CD4-positive, alpha-beta T cell treated with Interferon alpha-2 for 1 hour (primary cell): ENCODE data around the gene CCDC7.
"Not testable (repeated sequence)": the region's sequence is repeated elsewhere in the genome, so short reads cannot be mapped to it uniquely, and the experiment has no call there.

ENCODE experiments used
- DNase-seq, 2 donors: peaks; one replicate each; pipeline ENCODE4 v3.0.0-alpha.2; 2020 to 2022

CCDC7 gene

DNA sequence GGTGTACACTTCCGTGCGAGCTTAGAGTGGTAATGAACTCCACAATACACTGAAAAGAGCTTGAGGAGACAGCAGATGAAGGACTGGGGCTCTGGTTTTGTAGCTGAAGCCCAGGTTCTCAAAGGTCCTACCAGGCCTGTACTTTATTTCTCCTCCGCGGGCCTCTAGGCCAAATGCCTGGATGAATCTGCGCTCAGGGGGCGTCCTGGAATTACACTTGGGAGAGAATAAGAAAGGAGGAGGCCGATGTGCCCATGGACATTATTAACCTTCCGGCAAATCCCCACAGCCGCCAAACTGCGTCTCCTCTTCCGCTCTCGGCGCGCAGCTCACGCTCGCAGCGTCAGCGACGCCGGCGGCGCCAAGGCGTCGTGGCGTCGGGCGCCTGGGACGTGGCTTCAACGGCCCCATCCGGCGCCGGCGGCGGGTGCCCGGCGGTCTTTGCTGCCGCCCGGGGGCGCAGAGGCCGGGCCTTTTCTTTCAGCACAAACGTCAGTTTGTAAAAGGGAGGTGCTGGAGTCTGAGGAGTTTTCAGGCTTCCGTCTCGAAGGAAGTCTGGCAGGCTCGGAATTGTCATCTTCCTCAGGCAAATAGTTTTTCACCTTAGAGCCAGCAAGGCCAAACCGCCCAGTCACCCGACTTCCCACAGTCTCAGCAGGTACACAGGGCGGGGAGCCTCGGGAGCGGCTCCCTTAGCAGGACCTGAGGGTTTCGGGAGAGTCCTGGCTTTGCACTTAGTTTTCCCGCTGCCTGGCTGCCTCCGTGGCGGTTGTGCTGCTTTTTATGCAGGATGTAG, at the start of gene CCDC7:
Gene CCDC7, plus strand, starts transcription at position 401 of the 796 bp plus-strand sequence. CDS start 5,503 bp downstream, outside the sequence.
- DNase-seq, result peak; percentile 81 to 89

DNA sequence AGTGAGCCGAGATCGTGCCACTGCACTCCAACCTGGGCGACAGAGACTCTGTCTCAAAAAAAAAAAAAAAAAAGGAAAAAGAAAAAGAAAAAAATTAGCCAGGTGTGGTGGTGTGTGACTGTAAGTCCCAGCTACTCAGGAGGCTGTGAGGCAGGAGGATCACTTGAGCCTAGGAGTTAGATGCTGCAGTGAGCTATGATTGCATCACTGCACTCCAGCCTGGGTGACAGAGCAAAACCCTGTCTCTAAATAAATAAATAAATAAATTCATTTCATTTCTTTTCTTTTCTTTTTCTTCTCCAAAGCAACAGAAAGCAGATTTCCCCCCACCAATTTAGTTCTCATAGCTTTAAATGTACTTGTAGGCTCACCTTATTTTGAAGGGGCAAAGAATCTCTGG, 48.8 kb upstream of the CCDC7 start:
- not testable (repeated sequence) for DNase-seq

DNA sequence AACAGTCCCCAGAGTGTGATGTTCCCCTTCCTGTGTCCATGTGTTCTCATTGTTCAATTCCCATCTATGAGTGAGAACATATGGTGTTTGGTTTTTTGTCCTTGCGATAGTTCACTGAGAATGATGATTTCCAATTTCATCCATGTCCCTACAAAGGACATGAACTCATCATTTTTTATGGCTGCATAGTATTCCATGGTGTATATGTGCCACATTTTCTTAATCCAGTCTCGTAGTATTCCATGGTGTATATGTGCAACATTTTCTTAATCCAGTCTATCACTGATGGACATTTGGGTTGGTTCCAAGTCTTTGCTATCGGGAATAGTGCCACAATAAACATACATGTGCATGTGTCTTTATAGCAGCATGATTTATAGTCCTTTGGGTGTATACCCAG, 46.2 kb upstream of the CCDC7 start:
- not testable (repeated sequence) for DNase-seq

GRCh38 chr10:32400961-32401360, 45.0 kb upstream of the CCDC7 start:
- no peak for DNase-seq

DNA sequence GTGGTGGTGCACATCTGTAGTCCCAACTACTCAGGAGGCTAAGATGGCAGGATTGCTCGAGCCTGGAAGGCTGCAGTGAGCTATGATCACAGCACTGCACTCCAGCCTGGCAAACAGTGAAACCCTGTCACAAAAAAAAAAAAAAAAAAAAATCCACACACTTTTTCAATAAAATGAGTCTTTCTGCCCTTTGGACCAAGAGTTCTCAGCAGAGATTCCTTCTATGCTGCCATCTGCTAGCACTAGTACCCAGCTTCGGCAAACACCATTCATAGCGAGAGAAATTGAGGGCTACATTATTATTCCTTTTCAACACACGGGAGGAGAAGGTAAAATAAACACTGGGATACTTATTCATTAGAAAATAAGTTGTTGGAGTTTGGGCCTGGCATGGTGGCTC, 43.4 kb upstream of the CCDC7 start:
- DNase-seq, result no peak

DNA sequence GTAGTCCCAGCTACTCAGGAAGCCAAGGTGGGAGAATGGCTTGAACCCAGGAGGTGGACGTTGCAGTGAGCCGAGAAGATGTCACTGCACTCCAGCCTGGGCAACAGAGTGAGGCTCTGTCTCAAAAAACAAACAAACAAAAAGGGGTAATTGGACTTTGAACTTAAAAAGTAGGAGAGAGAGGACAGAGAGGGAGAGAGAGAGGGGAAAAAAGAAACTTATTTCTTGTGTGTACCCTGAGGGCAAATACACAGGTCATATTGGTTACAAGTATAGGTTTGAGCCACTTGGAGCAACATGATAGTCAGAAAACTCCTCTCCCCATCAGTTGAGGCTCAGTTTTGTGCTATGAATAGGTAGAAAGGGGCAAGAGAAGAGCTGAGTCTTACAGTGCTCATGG, 42.8 kb upstream of the CCDC7 start:
- DNase-seq, result no peak

DNA sequence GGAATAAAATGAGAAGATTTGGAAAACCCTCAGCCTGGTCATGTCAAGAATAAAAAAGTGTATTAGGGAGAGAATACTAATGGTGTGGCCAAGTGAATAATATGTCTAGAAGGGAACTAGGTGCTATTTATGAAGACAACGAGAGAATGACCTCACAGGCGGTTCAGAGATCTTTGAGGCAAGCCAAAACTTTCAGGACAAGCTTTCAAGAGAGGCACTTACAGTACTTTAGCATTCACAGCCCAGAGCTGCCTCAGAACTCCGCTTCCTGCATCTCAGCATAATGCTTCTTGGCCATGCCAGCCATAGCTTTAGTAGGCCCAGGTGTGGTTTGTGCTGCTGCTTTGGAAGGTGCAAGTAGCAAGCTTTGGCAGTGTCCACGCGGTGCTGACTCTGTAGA, 37.2 kb upstream of the CCDC7 start:
- no peak for DNase-seq

- DNase-seq, result no peak
These were observed 36.2 kb upstream of the CCDC7 start for GRCh38 chr10:32409741-32410140.

DNA sequence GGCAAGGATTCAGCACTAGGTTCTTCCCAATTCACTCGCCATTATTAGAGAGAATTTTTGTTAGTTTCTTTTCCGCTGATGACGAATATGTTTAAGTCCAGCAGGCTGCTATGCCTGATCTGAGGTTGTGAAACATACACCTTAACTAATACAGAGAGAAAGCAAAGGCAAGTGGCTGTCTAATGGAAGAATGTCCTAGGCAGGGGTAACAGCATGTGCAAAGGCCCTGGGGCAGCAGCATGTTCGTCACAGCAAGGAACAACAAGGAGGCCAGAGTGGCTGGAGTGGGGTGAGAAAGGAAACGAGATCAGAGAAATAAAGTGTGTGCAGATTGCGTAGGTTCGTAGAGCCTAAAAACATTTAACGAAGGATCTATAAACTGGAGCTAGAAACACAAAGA, 35.4 kb upstream of the CCDC7 start:
- no peak for DNase-seq

GRCh38 chr10:32411797-32412498, 34.0 kb upstream of the CCDC7 start:
- no peak for DNase-seq

- DNase-seq, result no peak
These were observed 33.5 kb upstream of the CCDC7 start for GRCh38 chr10:32412499-32412853.

- DNase-seq, result peak in 1 of 2 donors; percentile 9
These were observed 32.4 kb upstream of the CCDC7 start for GRCh38 chr10:32413513-32413912.

DNA sequence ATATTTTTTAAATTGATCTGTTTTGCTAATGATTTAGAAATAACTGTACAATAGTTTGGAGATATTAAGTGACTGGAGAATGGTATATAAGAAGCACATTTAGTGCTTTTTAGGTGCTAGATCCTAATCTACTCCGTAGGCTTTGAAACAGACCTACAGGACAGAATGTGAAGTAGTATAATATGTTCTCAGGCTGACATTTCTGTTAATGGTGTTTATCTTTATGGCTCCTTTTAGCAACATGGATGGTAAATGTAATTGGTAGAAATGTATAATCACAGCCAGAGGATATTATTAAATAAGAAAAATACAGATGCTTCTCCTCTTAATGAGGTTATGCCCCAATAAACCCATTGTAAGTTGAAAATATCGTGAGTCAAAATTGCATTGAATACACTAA, 30.6 kb upstream of the CCDC7 start:
- no peak for DNase-seq

GRCh38 chr10:32417911-32418547, 27.9 kb upstream of the CCDC7 start:
- DNase-seq, result no peak

DNA sequence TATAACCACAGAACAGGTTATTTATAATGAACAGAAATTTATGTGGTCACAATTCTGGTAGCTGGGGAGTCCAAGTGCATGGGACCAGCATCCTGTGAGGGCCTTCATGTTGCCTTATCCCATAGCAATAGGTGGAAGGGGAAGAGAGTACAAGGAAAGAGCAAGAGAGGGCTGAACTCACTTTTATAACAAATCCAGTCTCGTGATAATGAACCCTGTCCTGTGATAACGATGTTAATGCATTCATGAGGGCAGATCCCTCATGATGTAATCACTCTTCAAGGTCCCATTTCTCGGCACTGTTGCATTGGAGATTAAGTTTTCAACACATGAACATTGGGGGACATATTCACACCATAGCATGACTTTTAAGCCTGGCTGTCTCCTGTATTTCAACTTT, 27.4 kb upstream of the CCDC7 start:
- no peak for DNase-seq

- DNase-seq, result no peak
These were observed 26.3 kb upstream of the CCDC7 start for GRCh38 chr10:32419615-32420014.

DNA sequence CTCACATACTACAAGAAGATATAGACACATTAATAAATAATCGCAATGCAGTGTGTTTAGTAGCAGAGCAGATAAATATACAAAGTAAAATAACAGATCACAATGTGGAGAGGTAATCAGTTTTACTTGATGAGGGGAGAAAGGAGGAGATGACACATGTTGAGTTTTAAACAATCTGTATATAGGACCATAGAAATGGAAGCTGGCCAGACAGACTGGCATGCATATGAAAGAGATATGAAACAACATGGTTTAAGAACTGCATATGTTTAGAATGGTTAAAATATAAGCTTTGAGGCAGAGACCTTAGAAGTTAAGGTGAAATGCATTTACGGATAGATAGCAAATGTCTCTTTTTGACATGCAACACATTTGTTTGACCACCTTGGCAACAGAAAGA, 19.8 kb upstream of the CCDC7 start:
- DNase-seq, result no peak

- no peak for DNase-seq
These were observed 12.4 kb upstream of the CCDC7 start for GRCh38 chr10:32433542-32433941.

DNA sequence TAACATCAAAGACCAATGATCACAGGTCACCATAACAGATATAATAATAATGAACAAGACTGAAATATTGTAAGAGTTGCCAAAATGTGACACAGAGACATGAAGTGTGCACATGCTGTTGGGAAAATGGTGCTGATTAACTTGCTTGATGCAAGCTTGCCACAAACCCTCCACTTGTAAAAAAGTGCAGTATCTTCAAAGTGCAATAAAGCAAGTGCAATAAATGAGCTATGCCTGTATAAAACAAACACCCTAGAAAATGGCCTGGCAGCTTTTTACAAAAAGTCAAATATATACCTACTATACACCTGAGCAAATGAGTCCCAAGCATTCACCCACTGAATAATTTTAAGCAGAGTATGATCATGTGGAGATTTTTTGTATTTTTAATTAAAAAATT, 9.7 kb upstream of the CCDC7 start:
- no peak for DNase-seq

GRCh38 chr10:32437334-32437733, 8.6 kb upstream of the CCDC7 start:
- DNase-seq, result no peak

DNA sequence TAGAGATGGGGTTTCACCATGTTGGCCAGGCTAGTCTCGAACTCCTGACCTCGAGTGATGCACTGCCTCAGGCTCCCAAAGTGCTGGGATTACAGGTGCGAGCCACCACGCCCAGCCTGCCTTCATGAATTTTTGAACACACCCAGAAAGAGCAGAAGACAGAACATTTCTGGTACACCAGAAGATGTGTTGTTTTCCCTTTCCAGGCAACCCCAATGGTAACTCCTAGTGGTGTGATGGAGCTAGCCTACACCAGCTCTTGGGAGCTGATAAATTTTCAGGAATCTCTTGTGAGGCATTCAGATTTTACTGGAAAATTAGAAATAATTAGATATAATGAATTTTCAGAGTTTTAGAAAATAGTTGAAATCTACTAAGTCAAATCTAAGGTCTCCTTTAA, 904 bp upstream of the CCDC7 start:
- DNase-seq, result no peak

GRCh38 chr10:32446536-32447406, 831 bp downstream of the CCDC7 start:
- peak in 1 of 2 donors; percentile 6 for DNase-seq

GRCh38 chr10:32454148-32454547, 8.2 kb downstream of the CCDC7 start:
- no peak for DNase-seq
